ENCODE data around the gene C4orf50. TPM values are rescaled to one million over a fixed set of nuclear protein-coding genes. Genes with fewer than 3 reads are reported as not detected.

C4orf50 gene
- total RNA-seq, 1 donor = not detected

- no peak for DNase-seq (ENCODE audit: low read depth)
- TF ChIP-seq, protein P1, sequence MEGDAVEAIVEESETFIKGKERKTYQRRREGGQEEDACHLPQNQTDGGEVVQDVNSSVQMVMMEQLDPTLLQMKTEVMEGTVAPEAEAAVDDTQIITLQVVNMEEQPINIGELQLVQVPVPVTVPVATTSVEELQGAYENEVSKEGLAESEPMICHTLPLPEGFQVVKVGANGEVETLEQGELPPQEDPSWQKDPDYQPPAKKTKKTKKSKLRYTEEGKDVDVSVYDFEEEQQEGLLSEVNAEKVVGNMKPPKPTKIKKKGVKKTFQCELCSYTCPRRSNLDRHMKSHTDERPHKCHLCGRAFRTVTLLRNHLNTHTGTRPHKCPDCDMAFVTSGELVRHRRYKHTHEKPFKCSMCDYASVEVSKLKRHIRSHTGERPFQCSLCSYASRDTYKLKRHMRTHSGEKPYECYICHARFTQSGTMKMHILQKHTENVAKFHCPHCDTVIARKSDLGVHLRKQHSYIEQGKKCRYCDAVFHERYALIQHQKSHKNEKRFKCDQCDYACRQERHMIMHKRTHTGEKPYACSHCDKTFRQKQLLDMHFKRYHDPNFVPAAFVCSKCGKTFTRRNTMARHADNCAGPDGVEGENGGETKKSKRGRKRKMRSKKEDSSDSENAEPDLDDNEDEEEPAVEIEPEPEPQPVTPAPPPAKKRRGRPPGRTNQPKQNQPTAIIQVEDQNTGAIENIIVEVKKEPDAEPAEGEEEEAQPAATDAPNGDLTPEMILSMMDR (IDR thresholded peaks at IDR 0.05; ENCODE audit: insufficient read depth, low read depth, low read length) = no peak
- no peak overlapping the region for H3K4me3 ChIP-seq (ENCODE audit: low read depth, low read length)
Measured at GRCh38 chr4:5967783-5968182, 50.4 kb downstream of the C4orf50 start.

GRCh38 chr4:5965225-5965624 lies 53.0 kb downstream of the C4orf50 start:
- no peak for DNase-seq (ENCODE audit: low read depth)
- TF ChIP-seq, protein P1 (IDR thresholded peaks at IDR 0.05; ENCODE audit: insufficient read depth, low read depth, low read length) = no peak
- no peak overlapping the region for H3K4me3 ChIP-seq (ENCODE audit: low read depth, low read length)

GRCh38 chr4:5964030-5964429 lies 54.2 kb downstream of the C4orf50 start:
- H3K4me3 ChIP-seq (ENCODE audit: low read depth, low read length) = no peak overlapping the region
- TF ChIP-seq, protein P1 (IDR thresholded peaks at IDR 0.05; ENCODE audit: insufficient read depth, low read depth, low read length) = no peak
- no peak for DNase-seq (ENCODE audit: low read depth)

DNA sequence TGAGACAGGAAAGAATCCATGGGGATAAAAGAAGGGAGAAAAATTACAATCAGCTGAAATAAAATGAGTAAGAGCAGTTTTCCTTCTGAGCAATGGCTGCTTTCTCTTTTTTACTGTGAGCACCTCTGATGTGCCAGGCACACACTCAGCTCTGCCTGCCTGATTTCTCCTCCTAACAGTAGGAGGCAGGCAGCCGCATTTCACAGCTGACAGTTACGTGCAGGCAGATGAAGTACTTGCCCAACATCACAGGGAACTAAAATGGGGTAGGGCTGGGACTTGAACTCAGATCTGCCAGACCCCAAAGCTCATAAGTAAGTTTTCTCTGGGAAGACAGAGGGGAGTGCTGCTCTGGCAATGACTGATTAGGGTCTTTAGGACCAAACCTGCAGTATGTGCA lies 54.6 kb downstream of the C4orf50 start:
- H3K4me3 ChIP-seq (ENCODE audit: low read depth, low read length) = no peak overlapping the region
- DNase-seq (ENCODE audit: low read depth) = no peak
- TF ChIP-seq, protein P1 (IDR thresholded peaks at IDR 0.05; ENCODE audit: insufficient read depth, low read depth, low read length) = no peak

DNA sequence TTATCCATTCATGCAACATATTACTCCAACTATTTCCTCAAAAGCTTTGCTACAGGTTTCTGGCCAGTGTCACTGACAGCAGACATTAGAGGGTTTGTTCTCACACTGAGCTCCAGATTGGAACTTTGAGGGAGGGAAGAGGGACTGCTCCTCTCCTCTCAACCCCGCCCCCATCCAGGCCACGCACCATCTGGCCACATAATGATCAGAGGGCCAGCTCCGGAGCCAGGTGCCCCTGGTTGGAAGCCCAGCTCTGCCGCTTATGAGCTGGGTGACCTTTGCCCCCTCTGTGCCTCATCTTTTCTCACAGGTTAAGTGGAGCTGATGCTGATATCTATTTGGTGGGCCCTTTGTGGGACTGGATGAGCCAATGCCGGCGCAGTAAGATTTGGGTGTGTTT lies 55.8 kb downstream of the C4orf50 start:
- no peak overlapping the region for H3K4me3 ChIP-seq (ENCODE audit: low read depth, low read length)
- DNase-seq (ENCODE audit: low read depth) = no peak
- TF ChIP-seq, protein P1 (IDR thresholded peaks at IDR 0.05; ENCODE audit: insufficient read depth, low read depth, low read length) = no peak

DNA sequence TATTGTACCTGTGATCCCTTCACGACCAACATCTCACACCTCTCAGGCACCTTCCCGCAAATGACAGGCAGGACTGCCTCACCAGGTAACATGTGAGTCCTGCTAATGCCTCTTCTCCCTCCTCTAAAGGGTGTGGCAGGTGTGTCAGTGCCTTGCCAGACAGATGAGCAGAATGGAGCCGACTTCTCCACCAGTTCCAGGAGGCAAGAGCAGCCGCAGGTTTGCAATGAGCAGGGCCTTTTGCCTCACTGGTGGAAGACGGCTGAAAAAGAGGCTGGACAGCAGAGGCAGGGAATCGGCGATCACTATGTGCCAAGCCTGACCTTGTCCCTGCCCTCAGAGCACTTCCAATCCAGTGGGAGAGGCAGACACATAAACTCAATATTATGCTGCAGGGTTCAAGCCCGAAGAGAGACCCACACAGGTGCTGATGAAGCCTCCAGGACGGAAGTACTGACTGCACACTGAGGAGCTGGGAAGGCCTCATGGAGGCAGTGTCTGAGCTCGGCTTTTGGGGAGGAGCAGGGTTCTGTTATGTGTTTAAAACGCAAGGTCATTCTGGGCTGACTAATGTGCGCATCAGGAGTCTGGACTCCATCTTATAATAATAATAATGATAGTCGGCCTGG lies 57.9 kb downstream of the C4orf50 start:
- no peak overlapping the region for H3K4me3 ChIP-seq (ENCODE audit: low read depth, low read length)
- no peak for DNase-seq (ENCODE audit: low read depth)
- TF ChIP-seq, protein P1 (IDR thresholded peaks at IDR 0.05; ENCODE audit: insufficient read depth, low read depth, low read length) = no peak
